GM10266 (cell line): Measurements from ENCODE around the gene IFT57.
"Not testable (repeated sequence)": the region's sequence is repeated elsewhere in the genome, so short reads cannot be mapped to it uniquely, and the experiment has no call there.

ENCODE experiments used
- DNase-seq: peaks from one replicate; pipeline ENCODE4 v3.0.0; 2012; ENCODE audit errors: extremely low spot score
- CTCF ChIP-seq: IDR thresholded peaks from 2 replicates; pipeline ENCODE4 v1.5.1; 2012; ENCODE audit warnings: mild to moderate bottlenecking, low read depth; ENCODE audit not compliant: control insufficient read depth, insufficient read depth; ENCODE audit errors: missing control alignments

Gene IFT57

GRCh38 chr3:108221911-108222852 lies at the start of gene IFT57:
IFT57 (minus strand) TSS chr3:108222424; CDS start chr3:108222322, 102 bp downstream.
- DNase-seq = peak; percentile 91
- TF ChIP-seq CTCF = no peak

- DNase-seq = no peak
- no peak for TF ChIP-seq CTCF
Observed at GRCh38 chr3:108271626-108272025, 49.4 kb upstream of the IFT57 start.

- not testable (repeated sequence) for DNase-seq
Observed at GRCh38 chr3:108268235-108268634, 46.0 kb upstream of the IFT57 start.

- not testable (repeated sequence) for DNase-seq
Observed at GRCh38 chr3:108264534-108265298, 42.5 kb upstream of the IFT57 start.

- no peak for DNase-seq
- TF ChIP-seq CTCF = no peak
Observed at GRCh38 chr3:108255131-108255530, 32.9 kb upstream of the IFT57 start.

GRCh38 chr3:108251844-108252243 lies 29.6 kb upstream of the IFT57 start:
- no peak for TF ChIP-seq CTCF
- no peak for DNase-seq

- DNase-seq = no peak
- TF ChIP-seq CTCF = no peak
Observed at GRCh38 chr3:108251265-108251664, 29.0 kb upstream of the IFT57 start.

GRCh38 chr3:108250626-108251025 lies 28.4 kb upstream of the IFT57 start:
- no peak for DNase-seq
- no peak for TF ChIP-seq CTCF
